IPS DF 6.9 (cell line): Measurements from ENCODE around the gene GPR33.
"Not testable (repeated sequence)": the region's sequence is repeated elsewhere in the genome, so short reads cannot be mapped to it uniquely, and the experiment has no call there.

Experiments
- DNase-seq: peaks from one replicate; pipeline ENCODE4 v3.0.0-alpha.2; 2013; ENCODE audit warnings: low read depth, low spot score
- H3K27ac ChIP-seq: one replicate; pipeline ENCODE4 v1.5.1; 2013; ENCODE audit warnings: low read length, control low read depth
- H3K27me3 ChIP-seq: 2 replicates; pipeline ENCODE4 v1.6.1; 2013; ENCODE audit warnings: mild to moderate bottlenecking, low read length; ENCODE audit not compliant: control insufficient read depth, insufficient read depth
- H3K36me3 ChIP-seq: 2 replicates; pipeline ENCODE4 v1.6.1; 2013; ENCODE audit warnings: low read length; ENCODE audit not compliant: control insufficient read depth, insufficient read depth
- H3K4me1 ChIP-seq: 2 replicates; pipeline ENCODE4 v1.6.1; 2013; ENCODE audit warnings: low read length; ENCODE audit not compliant: control insufficient read depth, insufficient read depth
- H3K4me3 ChIP-seq: 2 replicates; pipeline ENCODE4 v1.5.1; 2013; ENCODE audit warnings: mild to moderate bottlenecking, low read length
- H3K9me3 ChIP-seq: 2 replicates; pipeline ENCODE4 v1.6.1; 2013; ENCODE audit warnings: low read length, inconsistent platforms; ENCODE audit not compliant: control insufficient read depth, insufficient read depth
- WGBS: extraction: QIAGEN DNeasy Blood & Tissue Kit; methylation state at CpG from one replicate; pipeline ENCODE4 v1.1.7; 2013; ENCODE audit warnings: mixed read lengths, missing lambda C conversion rate; ENCODE audit not compliant: insufficient read length, insufficient coverage; 5-methylcytosine and 5-hydroxymethylcytosine counted together

The GPR33 gene

DNA sequence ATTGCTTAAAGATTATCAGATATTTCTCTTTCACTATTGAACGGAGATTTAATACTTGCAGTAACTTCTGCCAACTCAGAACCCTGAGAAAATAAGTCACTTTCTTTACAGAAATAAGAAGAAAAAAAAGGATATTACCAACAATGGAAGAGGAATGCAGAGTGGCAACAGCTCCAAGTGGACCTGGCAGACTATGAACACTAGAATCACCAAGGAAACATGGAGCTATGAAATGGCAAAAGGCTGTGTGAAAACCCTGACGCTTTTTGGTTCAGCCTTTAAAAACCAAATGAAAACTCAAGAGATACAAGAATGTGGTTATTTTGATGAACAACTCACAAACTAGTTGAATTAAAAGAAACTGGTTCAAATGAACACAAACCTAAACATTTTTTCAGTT, 48.3 kb downstream of the GPR33 start:
- H3K27me3 ChIP-seq, result no peaks in the 10 kb centered on the region
- H3K4me1 ChIP-seq, result no peaks in the 10 kb centered on the region
- whole genome bisulfite sequencing, result no CpG with 5 or more reads among the region's 2 CpGs
- no peak overlapping the region for H3K27ac ChIP-seq
- no peak for DNase-seq
- no peaks in the 10 kb centered on the region for H3K36me3 ChIP-seq
- H3K4me3 ChIP-seq, result no peak overlapping the region
- H3K9me3 ChIP-seq, result no peaks in the 10 kb centered on the region

DNA sequence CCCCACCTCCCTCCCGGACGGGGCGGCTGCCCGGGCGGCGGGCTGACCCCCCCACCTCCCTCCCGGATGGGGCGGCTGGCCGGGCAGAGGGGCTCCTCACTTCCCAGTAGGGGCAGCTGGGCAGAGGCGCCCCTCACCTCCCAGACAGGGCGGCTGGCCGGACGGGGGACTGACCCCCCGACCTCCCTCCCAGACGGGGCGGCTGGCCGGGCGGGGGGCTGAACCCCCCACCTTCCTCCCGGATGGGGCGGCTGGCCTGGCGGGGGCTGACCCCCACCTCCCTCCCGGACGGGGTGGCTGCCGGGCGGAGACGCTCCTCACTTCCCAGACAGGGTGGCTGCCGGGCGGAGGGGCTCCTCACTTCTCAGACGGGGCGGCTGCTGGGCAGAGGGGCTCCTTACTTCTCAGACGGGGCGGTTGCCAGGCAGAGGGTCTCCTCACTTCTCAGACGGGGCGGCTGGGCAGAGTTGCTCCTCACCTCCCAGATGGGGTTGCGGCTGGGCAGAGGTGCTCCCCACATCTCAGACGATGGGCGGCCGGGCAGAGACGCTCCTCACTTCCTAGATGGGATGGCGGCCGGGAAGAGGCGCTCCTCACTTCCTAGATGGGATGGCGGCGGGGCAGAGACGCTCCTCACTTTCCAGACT, 50.7 kb downstream of the GPR33 start:
- not testable (repeated sequence) for H3K27me3 ChIP-seq, H3K9me3 ChIP-seq, H3K36me3 ChIP-seq, DNase-seq, H3K4me3 ChIP-seq, H3K4me1 ChIP-seq, H3K27ac ChIP-seq
- no CpG with 5 or more reads among the region's 45 CpGs for WGBS

DNA sequence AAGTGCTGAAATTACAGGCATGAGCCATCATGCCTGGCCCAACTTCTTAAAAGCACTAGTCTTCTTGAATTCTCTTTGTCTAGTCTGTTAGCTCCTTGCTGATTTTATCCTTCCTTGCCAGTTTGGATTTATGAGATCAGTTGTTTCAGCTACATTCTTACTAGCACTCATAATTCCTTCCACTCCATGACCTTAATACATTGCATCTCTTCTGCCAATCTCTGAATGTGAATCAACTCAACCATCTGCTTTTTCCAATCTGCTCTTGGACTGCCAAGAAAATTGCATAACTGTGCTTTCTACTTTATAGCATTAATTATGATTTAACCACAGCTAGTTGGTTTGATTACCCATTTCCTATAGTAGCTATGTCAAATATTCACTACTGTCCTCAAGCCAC, 52.6 kb downstream of the GPR33 start:
- H3K36me3 ChIP-seq, result no peaks in the 10 kb centered on the region
- no peaks in the 10 kb centered on the region for H3K27me3 ChIP-seq
- no peak overlapping the region for H3K27ac ChIP-seq
- no peaks in the 10 kb centered on the region for H3K4me1 ChIP-seq
- no peak overlapping the region for H3K4me3 ChIP-seq
- no peaks in the 10 kb centered on the region for H3K9me3 ChIP-seq
- no peak for DNase-seq
